ENCODE results near the gene VSIG8. TPM values are rescaled to one million over a fixed set of nuclear protein-coding genes. Genes with fewer than 3 reads are reported as not detected.

Gene VSIG8
- total RNA-seq, 6 experiments from 2014 or later: not detected

DNA sequence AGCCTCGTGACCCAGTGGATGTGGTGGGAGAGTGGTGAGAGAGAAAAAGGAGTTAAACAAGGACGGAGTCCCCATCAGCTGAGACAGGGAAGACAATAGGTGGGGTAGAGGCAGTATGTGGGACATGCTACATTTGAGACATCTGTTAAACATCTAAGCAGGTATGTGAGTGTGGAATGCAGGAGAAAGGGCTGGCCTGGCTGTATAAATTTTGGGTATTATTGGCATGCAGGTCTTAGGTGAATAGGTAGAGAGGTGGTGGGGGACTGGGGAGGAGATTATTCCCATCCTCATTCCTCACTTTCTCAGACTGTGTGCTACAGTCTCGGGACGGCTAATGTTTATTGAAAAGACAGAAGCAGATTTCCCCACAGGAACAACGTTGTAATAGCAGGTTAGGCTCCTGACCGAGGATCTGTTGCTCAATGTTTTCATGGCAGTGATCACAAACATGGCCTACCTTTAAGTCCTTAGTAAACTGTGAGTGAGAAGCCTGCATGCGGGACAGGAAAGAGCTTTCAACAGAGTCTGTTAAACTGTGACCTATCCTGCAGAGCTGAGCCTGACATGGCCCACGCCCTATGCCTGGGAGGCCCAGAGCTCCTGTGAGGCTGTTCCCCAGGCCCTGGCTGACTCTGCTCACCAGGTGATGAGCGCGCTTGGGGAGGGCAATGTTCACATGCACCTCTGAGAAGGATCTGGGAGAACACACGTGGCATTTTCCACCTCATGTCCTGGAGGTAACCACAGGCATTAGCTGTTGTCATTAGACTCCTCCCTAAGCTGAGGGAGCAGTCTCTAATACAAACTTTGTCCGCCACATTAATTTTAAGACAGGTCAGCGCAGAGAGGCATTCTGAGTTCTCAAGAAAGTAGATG is 16.5 kb downstream of the VSIG8 start:
- peaks cover 57% of the 10 kb centered on the region for H3K4me1 Mint-ChIP-seq (ENCODE audit: low read depth)
- H3K27ac Mint-ChIP-seq: no peak overlapping the region
- H3K4me3 Mint-ChIP-seq: no peak overlapping the region
- peaks cover 4% of the 10 kb centered on the region; the same call in 1 of the 2 replicates for H3K9me3 Mint-ChIP-seq
- TF ChIP-seq, protein P1, sequence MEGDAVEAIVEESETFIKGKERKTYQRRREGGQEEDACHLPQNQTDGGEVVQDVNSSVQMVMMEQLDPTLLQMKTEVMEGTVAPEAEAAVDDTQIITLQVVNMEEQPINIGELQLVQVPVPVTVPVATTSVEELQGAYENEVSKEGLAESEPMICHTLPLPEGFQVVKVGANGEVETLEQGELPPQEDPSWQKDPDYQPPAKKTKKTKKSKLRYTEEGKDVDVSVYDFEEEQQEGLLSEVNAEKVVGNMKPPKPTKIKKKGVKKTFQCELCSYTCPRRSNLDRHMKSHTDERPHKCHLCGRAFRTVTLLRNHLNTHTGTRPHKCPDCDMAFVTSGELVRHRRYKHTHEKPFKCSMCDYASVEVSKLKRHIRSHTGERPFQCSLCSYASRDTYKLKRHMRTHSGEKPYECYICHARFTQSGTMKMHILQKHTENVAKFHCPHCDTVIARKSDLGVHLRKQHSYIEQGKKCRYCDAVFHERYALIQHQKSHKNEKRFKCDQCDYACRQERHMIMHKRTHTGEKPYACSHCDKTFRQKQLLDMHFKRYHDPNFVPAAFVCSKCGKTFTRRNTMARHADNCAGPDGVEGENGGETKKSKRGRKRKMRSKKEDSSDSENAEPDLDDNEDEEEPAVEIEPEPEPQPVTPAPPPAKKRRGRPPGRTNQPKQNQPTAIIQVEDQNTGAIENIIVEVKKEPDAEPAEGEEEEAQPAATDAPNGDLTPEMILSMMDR (IDR thresholded peaks at IDR 0.05): no peak
- 0 out of 2 replicates have a peak, but pooled peaks cover 4% of the 10 kb centered on the region for H3K36me3 Mint-ChIP-seq (ENCODE audit: low read depth)
- no peak for DNase-seq
- peaks cover 6% of the 10 kb centered on the region for H3K27me3 Mint-ChIP-seq (ENCODE audit: insufficient read depth)

DNA sequence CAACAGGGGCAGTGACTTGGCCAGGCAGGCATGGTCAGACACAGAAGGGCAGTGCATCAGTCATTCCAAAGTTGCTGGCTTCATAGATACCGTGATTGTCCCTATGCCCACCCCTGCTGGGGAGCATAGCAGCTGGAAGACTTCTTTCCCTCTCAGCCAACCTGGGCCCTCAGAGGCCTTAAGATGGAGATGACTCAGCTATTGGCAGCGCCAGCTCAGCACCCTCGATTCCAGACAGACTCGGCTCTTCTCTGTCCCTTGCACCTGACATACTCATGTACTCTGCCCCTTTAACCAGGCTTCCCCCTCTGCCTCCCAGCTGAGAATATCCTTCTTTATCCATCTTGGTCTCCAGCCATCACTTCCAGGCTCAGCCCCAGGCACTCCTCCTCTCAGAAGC is 19.0 kb downstream of the VSIG8 start:
- Mint-ChIP-seq H3K9me3 (peaks cover 4% of the 10 kb centered on the region; the same call in 1 of the 2 replicates), H3K27ac (no peak overlapping the region), H3K27me3 (ENCODE audit: insufficient read depth) (peaks cover 5% of the 10 kb centered on the region), H3K4me1 (ENCODE audit: low read depth) (peaks cover 45% of the 10 kb centered on the region), H3K36me3 (ENCODE audit: low read depth) (0 out of 2 replicates have a peak, but pooled peaks cover 4% of the 10 kb centered on the region), H3K4me3 (no peak overlapping the region)
- TF ChIP-seq, protein P1 (IDR thresholded peaks at IDR 0.05): no peak
- no peak for DNase-seq

DNA sequence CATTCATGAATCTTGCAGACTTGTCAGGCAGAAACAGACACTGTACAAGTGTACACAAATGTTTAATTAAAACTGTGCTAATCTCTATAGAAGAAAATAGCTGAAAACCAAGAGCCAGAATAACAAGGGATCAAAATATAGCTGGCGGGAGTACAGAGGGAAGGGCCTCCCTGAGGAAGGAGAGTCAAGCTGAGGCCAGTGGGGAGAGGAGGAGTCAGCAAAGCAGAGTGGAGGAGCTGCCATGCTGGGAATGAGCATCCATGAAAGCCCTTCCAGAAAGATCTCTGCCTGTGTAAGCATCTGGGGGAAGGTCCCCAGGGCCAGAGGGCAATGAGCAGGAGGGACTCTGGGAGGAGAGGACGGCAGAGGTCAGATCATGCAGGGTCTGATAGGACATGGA is 20.7 kb downstream of the VSIG8 start:
- Mint-ChIP-seq H3K9me3 (no peaks in the 10 kb centered on the region), H3K4me1 (ENCODE audit: low read depth) (peaks cover 50% of the 10 kb centered on the region), H3K4me3 (no peak overlapping the region), H3K27ac (no peak overlapping the region), H3K36me3 (ENCODE audit: low read depth) (peaks cover 5% of the 10 kb centered on the region; the same call in 1 of the 2 replicates), H3K27me3 (ENCODE audit: insufficient read depth) (peaks cover 5% of the 10 kb centered on the region)
- TF ChIP-seq, protein P1 (IDR thresholded peaks at IDR 0.05): no peak
- DNase-seq: no peak

DNA sequence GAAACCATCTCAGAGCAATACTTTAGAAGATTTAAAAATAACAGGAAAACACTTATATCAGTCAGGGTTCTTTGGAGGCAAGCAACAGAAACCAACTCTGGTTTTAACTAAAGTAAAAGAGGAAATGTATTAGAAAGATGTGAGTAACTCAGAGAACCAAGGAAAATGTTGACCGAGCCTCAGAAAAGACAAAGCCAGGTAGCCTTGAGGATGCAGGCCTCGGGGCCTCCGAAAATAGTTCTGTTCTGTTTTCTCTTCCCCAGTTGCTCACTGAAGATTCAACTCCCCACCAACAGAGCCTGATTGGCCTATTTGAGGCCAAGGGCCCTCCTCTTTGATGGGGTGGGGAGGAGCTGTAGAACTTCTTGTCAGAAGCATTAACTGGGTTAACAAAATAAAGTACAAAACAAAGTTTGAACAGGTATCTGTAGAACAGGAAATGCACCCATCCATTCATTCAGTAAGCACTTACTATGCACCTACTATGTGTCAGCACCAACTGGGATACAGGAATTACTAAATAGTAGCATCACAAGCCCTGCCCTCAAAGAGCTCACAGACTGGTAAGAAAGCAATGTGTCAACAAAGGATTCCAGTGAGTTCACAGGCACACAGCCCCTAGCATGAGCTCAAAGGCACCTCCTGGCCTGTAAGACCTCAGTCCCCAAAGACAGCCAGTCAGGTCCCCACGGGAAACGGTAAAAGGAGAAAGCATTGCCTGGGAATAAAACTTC is 23.2 kb downstream of the VSIG8 start:
- DNase-seq: no peak
- peaks cover 59% of the 10 kb centered on the region for H3K4me1 Mint-ChIP-seq (ENCODE audit: low read depth)
- H3K27me3 Mint-ChIP-seq (ENCODE audit: insufficient read depth): no peaks in the 10 kb centered on the region
- H3K27ac Mint-ChIP-seq: no peak overlapping the region
- no peak overlapping the region for H3K4me3 Mint-ChIP-seq
- TF ChIP-seq, protein P1 (IDR thresholded peaks at IDR 0.05): no peak
- H3K36me3 Mint-ChIP-seq (ENCODE audit: low read depth): peaks cover 5% of the 10 kb centered on the region; the same call in 1 of the 2 replicates
- H3K9me3 Mint-ChIP-seq: no peaks in the 10 kb centered on the region

DNA sequence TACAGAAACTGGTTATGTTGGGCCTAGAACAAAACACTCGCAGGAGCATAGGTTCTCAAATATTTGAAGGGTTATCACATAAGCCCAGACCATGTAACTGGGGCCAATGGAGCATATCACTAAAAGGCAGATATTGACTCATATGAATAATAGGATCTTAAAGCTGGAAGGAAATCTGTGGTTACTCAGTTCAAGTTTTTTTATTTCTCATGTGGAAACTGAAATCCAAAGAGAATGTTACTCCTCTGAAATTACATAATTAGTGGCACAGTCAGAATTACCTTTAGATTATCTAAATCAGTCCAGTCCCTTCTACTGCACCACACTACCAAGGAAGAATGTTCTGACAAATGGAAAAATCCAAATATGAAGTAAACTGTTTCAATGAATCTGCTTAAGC is 23.7 kb downstream of the VSIG8 start:
- H3K4me3 Mint-ChIP-seq: no peak overlapping the region
- H3K9me3 Mint-ChIP-seq: no peaks in the 10 kb centered on the region
- no peak for DNase-seq
- no peak overlapping the region for H3K27ac Mint-ChIP-seq
- H3K36me3 Mint-ChIP-seq (ENCODE audit: low read depth): peaks cover 5% of the 10 kb centered on the region; the same call in 1 of the 2 replicates
- H3K27me3 Mint-ChIP-seq (ENCODE audit: insufficient read depth): no peaks in the 10 kb centered on the region
- TF ChIP-seq, protein P1 (IDR thresholded peaks at IDR 0.05): no peak
- peaks cover 56% of the 10 kb centered on the region for H3K4me1 Mint-ChIP-seq (ENCODE audit: low read depth)

All from HFFc6 (cell line).